NCI-H1417 treated with DMSO at 0.1 percent for 48 hours (cell line): ENCODE measurements around the gene ADAMTSL3.

ENCODE experiments used
- DNase-seq: peaks from one replicate; lab custom pipeline; 2025; lab: John Stamatoyannopoulos, UW

Gene ADAMTSL3

GRCh38 chr15:83970295-83970890 lies 316.5 kb downstream of the ADAMTSL3 start:
- no peak for DNase-seq

GRCh38 chr15:83971992-83972391 lies 318.1 kb downstream of the ADAMTSL3 start:
- no peak for DNase-seq

DNA sequence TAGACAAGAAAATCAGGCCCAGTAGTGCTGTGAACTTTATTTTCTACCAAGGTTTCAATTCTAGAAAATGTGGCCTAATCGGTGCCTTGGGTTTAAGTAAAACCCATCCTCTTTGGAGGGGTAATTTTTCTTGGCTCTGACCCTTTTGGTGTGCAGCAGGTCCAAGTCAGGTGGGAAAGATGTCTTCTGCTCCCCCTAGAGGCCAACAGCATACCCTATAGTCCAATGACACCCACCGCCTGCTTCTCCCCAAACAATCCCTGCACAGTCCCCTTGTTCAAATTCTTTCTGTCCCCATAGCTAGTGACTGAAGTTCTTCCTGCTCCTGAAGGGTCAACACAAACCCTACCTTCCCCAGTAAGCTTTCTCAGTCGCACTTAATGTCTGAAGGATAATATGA lies 319.9 kb downstream of the ADAMTSL3 start:
- DNase-seq: no peak

DNA sequence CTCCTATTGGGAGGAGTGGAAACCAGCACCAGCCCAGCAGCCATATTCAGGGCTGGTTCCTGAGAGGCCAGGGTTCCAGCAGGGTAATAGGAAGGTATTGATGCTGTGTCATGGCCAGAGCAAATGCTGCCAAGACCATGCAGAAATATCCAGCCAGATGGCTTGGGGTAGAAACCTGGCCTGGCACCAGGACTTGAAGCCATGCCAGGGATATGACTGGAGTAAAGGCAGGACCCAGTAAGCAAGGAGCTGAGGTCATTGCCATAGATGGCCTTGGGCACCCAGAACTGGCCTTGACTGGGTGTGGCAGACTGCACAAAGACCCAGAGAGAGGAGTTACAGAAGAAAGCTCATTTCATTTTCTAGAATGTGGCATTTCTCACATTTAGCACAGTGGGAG lies 324.1 kb downstream of the ADAMTSL3 start:
- DNase-seq: no peak

- DNase-seq: no peak
Measured at GRCh38 chr15:83978588-83978987, 324.7 kb downstream of the ADAMTSL3 start.

DNA sequence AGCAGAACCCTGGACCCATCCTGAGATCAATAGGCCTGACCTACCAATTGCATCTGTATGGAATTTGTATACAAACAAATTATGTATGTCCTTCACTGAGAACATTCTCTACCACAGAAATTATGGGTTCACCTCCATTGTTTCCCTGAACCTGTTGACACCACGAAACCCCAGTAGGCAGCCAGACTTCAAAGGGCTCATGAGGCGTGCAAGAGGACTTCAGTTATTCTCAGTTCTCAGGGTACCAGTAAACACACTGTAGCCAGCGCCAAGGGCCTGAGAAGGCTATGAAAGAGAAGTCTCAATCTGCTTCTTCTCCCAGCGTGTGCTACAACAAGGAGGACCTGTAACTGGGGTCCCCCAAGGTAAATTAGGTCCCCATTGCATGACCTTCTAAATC lies 326.7 kb downstream of the ADAMTSL3 start:
- DNase-seq: no peak

DNA sequence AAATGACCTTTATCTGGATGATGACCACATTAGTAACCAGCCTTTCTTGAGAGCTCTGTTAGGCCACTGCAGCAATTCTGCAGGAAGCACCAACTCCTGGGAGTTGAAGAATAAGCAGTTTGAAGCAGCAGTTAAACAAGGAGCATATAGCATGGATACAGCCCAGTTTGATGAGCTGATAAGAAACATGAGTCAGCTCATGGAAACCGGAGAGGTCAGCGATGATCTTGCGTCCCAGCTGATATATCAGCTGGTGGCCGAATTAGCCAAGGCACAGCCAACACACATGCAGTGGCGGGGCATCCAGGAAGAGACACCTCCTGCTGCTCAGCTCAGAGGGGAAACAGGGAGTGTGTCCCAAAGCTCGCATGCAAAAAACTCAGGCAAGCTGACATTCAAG lies 328.8 kb downstream of the ADAMTSL3 start:
- DNase-seq: no peak

GRCh38 chr15:83983634-83984458 lies 329.9 kb downstream of the ADAMTSL3 start:
- DNase-seq: no peak

DNA sequence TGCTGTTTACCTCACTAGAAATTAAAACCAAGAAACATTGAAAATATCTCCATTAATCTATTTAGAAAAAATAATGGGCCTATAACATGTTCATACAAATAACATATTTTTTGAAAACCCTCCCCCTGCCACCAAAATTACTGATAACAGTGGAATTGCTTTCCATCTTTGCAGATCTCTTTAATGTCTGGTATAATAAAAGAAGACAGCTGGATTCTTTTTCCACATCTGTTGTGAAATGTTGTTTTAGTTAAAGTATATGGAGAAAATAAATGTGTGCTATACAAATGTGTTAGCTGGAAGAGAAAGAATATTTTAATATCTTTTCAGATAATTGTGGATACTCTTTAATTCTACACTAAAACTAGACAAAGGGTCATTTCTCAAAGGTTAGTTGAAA lies 330.7 kb downstream of the ADAMTSL3 start:
- DNase-seq: no peak

GRCh38 chr15:83991163-83991562 lies 337.2 kb downstream of the ADAMTSL3 start:
- DNase-seq: no peak

GRCh38 chr15:83992324-83993031 lies 338.6 kb downstream of the ADAMTSL3 start:
- DNase-seq: no peak

DNA sequence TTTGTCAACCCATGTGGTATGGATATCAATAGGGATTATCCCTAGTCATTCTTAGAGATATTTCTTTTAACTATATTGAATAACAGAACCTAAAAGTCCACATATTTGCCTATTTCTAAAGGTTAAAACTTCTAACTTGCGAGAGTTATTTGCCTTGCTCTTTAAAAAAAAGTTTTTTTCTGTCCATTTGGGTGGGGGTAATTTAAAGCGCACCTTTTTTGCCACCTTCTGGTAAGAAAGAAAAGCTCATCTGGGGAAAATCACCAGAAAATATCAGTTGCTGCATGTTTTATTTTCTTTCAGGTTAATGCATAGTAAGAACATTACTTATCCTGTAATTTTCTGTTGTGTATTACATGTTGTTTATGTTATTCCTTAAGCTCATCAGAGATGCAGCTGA lies 339.7 kb downstream of the ADAMTSL3 start:
- DNase-seq: no peak

GRCh38 chr15:83998486-83998885 lies 344.6 kb downstream of the ADAMTSL3 start:
- no peak for DNase-seq

- no peak for DNase-seq
Measured at GRCh38 chr15:83999396-84000135, 345.6 kb downstream of the ADAMTSL3 start.

- no peak for DNase-seq
Measured at GRCh38 chr15:84001037-84001436, 347.1 kb downstream of the ADAMTSL3 start.

DNA sequence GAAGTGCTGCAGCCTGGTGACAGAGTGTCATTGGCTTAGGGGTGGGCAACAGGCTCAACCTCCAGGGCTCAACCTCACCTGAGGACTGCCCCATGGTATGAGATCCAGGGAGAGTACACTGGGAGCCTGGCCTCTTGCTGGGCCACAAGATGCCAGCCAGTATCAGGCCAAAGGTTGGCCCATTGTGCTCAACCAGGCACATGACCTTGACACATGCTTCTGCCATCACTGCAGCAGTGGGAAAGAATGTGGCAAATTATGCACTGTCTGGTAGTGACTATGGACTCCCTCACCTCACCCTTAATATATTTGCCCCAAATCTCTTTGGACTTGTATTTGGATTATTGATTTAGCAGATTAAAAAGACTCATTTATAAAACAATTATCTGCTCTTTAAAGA lies 347.7 kb downstream of the ADAMTSL3 start:
- DNase-seq: no peak

GRCh38 chr15:84003791-84004503 lies 350.0 kb downstream of the ADAMTSL3 start:
- DNase-seq: no peak

DNA sequence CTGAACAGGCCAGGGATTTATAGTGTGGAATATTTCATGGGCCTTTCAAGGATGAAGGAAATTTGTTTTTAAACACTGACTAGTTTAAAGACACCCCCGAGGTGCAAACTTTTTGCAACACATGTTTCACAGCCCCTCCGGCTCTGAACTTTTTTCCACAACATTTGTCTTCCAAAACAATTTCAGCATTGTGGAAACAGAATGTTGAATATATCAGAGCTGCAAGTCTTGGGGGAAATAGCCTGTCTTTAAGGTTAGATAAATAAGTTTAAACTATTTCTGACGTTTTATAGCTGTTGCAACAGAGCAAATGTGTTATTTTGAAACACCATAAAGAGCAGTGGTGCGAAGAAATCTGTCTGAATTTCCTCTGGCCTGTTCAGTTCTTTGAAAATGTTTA lies 352.5 kb downstream of the ADAMTSL3 start:
- no peak for DNase-seq

DNA sequence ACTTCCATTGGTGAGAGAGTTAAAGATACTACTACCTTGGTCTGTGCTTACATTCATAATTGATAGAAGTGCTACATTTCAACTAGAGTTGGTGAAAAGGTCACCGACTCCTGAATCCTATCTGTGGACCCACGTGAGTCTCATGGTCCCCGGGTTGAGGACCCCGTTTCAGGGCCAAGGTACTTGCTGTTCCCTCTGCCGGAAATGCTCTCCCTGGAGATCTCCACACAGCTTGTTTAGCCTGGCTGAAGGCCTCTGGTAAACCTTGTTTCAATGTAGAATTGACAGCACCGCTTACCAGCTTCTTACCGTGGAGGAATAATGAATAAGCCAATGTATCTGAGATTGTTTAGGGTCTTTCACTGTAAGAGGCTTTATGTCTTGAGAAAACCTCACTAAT lies 355.7 kb downstream of the ADAMTSL3 start:
- no peak for DNase-seq

DNA sequence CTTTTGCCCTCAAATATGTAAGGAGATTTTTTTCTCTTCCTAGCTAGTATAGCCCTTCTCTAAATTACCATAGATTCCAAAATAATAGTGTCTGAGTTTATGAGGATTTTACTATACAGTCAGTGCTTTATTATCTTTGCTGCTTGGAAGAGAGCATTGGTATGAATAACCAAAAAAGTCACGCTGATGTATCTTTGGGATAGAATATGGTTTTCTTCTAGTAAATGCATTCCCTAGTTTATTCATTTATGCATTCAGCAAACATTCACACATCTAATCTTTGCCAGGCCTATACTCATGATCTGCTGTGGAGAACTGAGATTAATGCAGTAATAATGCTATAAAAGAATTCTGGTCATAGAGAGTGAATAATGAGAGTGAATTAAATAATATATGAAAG lies 356.3 kb downstream of the ADAMTSL3 start:
- DNase-seq: no peak

DNA sequence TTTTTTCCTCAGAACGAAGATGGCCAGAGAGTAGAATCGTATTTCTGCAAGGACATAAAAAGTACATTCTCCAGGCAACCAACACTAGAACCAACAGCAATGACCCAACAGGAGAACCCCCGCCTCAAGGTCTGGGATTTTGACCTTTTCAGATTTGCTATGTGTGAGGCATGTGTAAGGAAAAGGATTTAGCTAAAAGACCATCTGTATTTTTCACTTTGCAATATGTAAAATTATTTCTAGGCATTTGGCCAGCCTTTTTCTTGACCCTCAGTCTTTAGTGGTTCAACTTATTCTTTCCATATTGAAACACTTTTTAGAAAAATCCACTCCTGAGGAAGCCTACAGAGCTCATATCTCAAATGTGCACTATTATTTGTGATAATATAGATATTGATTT lies 362.4 kb downstream of the ADAMTSL3 start:
- DNase-seq: no peak

- DNase-seq: no peak
Measured at GRCh38 chr15:84022516-84022915, 368.6 kb downstream of the ADAMTSL3 start.
